Stimulated activated CD8-positive, alpha-beta memory T cell treated with anti-CD3 and anti-CD28 coated beads, Interleukin-12 subunit alpha, Interleukin-12 subunit beta, amount 100 ng/mL, for 24 hours (primary cell): ENCODE results near the gene NRGN.
"Not testable (repeated sequence)": the region's sequence is repeated elsewhere in the genome, so short reads cannot be mapped to it uniquely, and the experiment has no call there.

Experiments used
- DNase-seq: peaks from one replicate; pipeline ENCODE4 v3.0.0-alpha.2; 2020; ENCODE audit errors: extremely low read depth

Gene NRGN

GRCh38 chr11:124758355-124759265 lies 18.9 kb downstream of the NRGN start:
- DNase-seq: no peak

GRCh38 chr11:124759266-124760204 lies 19.8 kb downstream of the NRGN start:
- DNase-seq: no peak

- no peak for DNase-seq
These were observed 20.5 kb downstream of the NRGN start for GRCh38 chr11:124760205-124760652.

- no peak for DNase-seq
These were observed 21.1 kb downstream of the NRGN start for GRCh38 chr11:124760806-124761205.

GRCh38 chr11:124761301-124762104 lies 21.8 kb downstream of the NRGN start:
- no peak for DNase-seq

- DNase-seq: no peak
These were observed 22.4 kb downstream of the NRGN start, which contains the start of gene ESAM for GRCh38 chr11:124762105-124762623. TSS of gene ESAM (minus strand) at chr11:124762290. CDS start at chr11:124762154, 136 bp downstream.

GRCh38 chr11:124762624-124763155 lies 22.9 kb downstream of the NRGN start:
- no peak for DNase-seq

GRCh38 chr11:124763156-124763947 lies 23.6 kb downstream of the NRGN start:
- DNase-seq: peak; percentile 58

- no peak for DNase-seq
These were observed 26.4 kb downstream of the NRGN start for GRCh38 chr11:124766156-124766555.

GRCh38 chr11:124768914-124769313 lies 29.2 kb downstream of the NRGN start:
- no peak for DNase-seq

GRCh38 chr11:124769806-124770774 lies 30.3 kb downstream of the NRGN start:
- no peak for DNase-seq

- not testable (repeated sequence) for DNase-seq
These were observed 31.2 kb downstream of the NRGN start for GRCh38 chr11:124770959-124771358.

- no peak for DNase-seq
These were observed 37.3 kb downstream of the NRGN start for GRCh38 chr11:124776865-124777645.

GRCh38 chr11:124778281-124778680 lies 38.5 kb downstream of the NRGN start:
- no peak for DNase-seq

- DNase-seq: no peak
These were observed 39.8 kb downstream of the NRGN start for GRCh38 chr11:124779568-124779967.

GRCh38 chr11:124783002-124783401 lies 43.3 kb downstream of the NRGN start:
- DNase-seq: no peak

- DNase-seq: no peak
These were observed 44.3 kb downstream of the NRGN start for GRCh38 chr11:124784051-124784450.

GRCh38 chr11:124788521-124788920 lies 48.8 kb downstream of the NRGN start:
- DNase-seq: no peak
